Measurements from ENCODE around the gene BANF2.

The BANF2 gene

DNA sequence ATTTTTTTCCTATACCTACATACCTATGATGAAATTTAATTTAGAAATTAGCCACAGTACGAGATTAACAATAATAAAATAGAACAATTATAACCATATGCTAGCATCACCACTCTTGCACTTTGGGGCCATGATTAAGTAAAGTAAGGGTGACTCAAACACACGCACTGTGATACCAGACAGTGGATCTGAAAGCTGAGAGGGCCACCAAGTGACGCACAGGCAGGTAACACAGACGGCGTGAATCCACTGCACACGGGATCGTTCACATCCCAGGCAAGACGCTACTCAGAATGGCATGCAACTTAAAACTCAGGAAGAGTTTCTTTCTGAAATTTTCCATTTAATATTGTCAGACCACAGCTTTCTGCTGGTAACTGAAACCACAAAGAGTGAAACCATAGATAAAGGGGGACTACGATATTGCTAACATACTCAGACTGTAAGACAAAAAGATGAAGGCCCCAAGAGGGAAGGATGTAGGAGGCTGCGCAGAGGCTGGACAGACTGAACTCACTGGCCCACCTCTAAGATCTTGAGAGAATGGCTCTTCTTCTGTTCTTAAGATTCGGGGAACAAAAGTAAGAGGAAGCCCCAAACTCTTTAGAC lies 35.6 kb upstream of the BANF2 start:
- DNase-seq = no peak

DNA sequence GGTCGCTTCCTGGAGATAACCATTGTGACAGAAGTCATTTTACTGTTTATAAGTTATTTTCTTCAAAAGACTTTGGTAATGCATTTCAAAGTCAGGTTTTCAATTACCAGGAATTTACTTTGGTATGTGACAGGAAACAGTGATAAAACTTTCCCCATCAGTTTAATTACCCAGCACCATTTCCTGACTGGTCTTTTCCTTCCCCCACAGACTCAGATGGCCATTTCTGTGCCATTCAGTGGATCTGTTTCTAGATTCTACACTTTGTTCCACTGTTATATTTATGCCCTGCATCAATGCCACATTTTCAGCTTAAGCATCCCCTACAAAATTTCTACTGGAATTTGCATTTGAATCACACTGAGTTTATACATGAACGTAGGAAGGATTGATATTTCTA lies 34.0 kb upstream of the BANF2 start:
- DNase-seq = no peak

DNA sequence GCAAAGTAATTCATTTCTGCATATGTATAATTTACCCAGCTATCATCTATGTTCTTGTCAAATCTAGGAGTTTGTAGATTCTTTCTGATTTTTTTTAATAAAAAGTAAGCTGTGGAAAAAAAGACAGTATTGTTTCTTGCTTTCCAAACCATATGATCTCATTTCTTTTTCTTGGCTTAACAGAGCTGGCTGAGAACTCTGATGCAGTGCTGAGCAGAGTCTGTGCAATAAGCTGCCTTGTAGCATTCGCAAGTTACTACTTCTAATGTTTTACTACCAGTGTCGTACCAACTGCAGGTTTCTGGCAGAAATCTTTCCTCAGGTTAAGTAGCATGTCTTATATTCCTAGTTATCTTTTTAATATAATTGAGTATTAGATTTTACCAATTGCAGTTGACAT lies 33.3 kb upstream of the BANF2 start:
- no peak for DNase-seq

DNA sequence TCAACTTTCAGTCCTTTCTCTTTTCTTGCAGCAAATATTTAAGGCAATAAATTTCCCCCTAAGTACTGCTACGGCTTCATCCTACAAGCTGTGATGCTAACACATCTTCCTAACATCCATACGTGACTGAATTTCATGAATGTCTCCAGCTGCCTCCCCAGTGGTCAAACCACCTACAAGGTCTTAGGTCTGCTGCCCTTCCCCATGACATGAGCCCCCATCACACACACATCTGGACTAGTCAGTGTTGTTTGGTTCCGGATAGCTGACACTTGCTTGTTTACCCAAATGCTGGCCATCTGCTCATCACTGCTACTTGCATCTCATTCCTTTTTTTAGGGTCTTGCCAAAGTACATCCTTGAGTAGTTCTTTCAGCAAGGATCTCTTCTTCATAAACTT lies 32.3 kb upstream of the BANF2 start:
- DNase-seq = no peak

DNA sequence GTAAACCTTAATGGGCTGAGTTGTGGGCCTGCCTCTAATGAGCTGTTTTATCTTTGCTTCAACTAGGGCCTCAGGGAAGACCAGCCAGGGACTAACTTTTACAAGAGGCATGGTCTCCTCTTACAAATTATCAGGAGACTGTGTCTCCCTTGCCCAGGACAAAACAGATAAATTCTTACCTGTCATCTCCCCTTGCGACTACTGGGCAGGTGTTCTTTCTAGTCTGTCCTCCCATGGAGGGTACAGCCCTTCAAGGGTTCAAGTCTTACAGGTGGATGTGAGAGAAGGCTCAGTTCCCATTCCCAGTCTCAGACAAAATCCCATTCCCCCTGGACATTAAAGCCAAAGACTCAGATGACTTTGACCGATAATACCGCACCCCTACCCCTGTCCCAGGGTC lies 31.3 kb upstream of the BANF2 start:
- no peak for DNase-seq

DNA sequence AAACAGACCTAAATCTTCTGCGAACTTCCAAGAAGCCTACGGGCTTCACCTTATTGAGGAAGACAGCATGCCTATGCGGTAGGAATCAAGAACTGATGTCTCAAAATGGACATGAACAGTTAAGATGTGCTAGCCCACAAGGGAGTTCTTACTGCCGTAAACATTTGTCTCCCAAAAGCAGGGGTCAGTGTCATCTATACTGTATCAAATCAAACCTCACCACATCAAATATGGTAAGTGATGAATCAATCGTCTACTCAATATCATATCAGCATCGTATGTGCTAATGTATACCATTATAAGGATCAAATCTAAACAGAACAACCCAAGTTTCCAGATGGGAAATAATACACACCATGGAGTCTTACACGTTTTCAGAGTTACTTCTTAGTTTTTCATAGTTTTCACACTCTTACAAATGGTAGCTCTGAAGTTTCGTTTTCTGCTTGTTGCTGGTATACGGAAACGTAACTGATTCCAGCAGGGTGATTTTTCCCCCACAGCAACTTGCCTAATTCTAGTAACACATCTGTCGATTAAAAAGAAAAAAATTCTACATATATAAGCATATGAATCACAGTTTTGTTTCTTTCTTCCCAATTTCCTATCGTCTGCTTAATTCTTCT lies 30.3 kb upstream of the BANF2 start:
- DNase-seq = no peak

DNA sequence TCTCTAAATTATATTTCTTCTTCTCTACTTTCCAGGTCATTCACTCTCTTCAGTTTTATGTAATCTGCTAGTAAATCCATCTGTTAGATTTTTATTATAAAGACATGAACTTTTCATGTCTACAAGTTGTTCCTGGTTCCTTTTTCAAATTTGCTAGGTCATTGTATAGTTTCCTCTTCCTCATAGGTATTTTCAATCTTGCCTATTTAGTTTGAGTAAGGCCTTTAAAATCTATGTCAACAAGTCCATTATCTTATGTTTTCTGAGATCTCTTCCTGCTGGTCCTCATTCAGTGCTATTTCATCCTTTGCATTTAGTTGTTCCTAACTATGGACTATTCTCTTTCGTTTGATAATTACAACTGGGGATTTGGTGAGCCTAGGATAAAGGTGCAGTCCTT lies 28.8 kb upstream of the BANF2 start:
- DNase-seq = no peak

DNA sequence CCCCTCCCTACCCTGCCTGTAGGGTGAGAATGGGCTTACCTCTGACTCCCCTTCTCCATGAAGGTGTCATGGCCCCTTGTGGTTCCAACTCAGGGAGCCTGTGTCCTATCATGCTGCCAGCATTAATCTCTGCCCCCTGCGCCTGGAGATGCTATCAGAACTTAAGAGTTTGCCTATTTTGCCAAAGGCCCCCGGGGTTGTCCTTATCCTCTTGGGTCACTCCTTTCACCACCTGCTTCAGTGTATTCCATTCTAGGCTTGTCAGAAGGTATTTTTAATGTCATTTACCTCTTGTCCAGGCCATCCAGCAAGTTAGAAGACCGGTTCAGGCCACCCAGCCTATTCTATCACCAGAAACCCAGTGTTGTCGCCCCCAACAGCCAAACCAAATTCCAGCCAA lies 28.2 kb upstream of the BANF2 start:
- no peak for DNase-seq

DNA sequence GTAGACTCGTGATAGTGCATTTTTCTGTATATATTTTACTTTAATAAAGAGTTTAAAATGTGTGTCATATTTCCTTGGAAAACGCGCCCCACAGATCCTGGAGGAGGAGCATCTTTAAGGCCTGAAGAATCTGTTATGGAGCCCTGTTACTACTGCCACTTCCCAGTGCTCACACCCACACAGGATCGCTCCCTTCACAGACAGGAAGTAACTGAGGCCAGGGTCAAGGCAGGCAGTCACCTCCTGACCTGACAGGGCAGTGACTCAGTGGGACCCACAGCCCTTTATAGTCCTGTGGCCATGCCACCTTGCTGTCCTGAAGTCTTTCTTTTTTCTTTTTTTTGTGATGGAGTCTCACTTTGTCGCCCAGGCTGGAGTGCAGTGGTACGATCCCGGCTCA lies 26.7 kb upstream of the BANF2 start:
- no peak for DNase-seq

DNA sequence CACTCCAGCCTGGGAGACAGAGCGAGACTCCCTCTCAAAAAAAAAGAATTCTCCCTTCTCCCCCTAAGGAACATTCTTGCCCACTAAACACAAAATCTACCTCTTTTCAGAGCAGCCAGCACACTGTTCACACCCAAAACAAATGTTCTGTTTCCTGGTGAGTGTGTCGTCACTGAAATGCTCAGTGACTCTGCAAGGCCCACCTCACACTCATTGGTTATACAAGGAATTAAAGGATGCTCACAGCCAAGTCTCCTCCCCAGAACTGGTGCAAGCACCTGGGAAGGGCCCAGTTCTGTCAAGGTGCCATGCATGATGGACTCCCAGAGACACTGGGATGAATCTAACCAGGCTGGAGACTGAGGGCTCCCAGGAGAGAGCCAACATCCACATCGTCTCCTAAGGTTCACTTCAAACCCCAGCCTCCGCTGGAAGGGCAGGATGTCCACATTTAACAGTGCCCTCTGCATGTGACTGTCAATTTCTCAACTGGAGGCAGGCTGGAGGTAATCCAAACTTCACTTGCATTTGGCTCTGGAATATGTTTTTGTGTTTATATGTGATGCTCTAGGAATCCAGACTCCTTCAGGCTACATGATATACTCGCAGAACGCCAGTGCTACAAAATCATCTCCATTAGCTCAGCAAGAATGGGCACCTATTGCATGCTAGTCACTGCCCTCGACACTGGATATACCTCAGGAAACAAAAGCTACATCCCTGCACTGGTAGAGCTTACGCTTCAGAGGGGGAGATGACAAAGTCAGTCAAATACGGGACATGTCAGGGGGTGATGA lies 24.8 kb upstream of the BANF2 start:
- no peak for DNase-seq

DNA sequence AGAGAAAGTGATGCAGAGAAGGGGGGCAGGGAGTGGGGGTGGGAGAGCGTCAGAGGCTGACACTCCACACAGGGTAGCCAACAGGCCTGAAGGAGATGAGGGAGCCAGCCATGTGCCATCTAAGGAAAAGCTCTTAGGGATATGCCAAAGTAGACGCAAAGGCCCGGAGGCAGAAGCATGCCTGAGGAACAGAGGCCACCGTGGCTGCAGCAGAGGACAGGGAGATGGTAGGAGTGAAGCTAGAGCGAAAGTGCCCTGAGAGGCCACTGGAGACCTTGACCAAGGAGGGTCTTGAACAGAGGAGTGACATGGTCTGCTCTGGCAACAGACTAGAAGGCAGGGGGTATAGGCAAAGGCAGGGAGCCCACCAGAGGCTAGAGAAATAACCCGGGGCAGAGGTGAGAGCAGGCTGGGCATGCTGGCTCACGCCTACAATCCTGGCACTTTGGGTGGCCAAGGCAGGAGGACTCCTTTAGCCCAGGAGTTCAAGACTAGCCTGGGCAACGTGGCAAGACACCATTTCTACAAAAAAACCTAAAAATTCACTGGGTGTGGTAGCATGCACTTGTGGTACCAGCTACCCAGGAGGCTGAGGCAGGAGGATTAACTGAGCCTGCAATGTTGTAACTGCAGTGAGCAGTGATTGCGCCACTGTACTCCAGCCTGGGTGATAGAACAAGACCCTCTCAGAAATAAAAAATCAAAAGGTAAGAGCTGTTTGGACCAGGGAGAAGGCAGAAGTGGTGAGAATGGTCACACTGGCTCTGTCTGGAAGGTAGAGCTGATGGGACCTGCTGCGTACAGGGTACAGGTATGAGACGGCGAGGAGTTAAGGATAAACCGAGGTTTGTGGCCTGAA lies 24.0 kb upstream of the BANF2 start:
- DNase-seq = no peak

DNA sequence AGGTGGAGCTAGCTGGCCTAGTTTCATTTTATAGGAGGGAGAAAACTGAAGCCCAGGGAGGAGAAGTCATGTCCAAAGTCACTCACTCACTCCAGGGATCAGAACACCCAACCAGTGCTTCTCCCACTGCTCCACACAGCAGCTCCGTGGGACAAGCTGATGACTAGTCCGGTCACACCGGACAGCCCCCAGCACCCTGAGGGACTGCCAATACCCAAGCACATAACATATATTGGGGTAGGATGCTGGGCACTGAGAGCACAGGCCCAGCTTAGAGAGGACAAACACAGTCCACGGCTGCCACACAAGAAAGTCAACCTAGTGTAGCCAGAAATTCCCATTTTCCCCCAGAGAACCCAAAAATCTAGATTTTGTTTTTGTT lies 23.4 kb upstream of the BANF2 start:
- DNase-seq = no peak

DNA sequence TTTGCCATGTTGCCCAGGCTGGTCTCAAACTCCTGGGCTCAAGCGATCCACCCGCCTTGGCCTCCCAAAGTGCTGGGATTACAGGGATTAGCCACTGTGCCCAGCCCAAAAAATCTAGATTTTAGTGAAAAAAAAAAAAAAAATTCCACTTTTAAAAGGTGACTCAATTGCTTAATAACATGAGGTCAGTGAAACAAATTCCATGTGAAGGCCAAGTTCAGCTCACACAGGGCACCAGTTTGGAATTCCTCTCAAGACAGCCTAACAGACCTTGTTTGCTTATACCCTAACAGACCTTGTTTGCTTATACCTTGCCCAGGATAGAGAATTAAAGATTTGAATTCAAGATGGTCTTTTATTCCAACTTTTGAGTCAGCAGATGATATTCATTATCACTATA lies 22.8 kb upstream of the BANF2 start:
- no peak for DNase-seq

DNA sequence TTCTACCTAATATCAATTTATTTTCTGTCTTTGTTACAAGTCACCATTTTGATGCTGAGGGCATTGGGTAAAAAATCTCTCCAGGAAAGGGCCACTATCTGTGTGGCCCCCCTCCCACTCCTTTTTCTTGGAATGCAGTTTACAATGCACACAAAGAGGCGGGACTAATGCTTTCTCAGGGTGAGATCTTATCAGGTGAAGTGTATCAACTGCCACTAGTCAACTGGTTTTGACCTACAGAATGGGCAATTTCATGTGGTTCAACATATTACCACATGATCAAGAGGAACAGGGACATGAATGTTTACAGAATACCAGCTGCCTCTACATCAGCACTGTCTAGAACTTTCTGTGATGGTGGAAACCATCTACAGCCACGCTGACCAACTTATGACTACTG lies 21.5 kb upstream of the BANF2 start:
- DNase-seq = no peak

DNA sequence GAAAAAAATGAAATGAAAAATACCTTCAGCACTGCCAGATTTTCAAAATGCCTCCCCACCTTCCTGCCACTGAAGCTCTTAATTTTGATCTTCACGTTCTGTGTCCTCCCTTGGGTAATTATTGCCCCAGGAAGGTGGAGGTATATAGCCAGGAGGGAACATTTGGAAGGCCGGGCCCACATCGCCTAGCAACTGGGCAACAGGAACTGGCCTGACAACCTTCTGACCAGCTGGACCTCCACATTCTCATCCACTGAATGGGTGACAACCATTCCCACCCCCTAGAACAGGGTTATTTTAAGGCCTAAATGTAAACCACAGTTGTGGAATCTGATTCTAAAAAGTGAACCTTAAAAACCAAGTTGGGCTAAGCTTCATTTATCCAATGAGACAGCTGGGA lies 20.9 kb upstream of the BANF2 start:
- no peak for DNase-seq

DNA sequence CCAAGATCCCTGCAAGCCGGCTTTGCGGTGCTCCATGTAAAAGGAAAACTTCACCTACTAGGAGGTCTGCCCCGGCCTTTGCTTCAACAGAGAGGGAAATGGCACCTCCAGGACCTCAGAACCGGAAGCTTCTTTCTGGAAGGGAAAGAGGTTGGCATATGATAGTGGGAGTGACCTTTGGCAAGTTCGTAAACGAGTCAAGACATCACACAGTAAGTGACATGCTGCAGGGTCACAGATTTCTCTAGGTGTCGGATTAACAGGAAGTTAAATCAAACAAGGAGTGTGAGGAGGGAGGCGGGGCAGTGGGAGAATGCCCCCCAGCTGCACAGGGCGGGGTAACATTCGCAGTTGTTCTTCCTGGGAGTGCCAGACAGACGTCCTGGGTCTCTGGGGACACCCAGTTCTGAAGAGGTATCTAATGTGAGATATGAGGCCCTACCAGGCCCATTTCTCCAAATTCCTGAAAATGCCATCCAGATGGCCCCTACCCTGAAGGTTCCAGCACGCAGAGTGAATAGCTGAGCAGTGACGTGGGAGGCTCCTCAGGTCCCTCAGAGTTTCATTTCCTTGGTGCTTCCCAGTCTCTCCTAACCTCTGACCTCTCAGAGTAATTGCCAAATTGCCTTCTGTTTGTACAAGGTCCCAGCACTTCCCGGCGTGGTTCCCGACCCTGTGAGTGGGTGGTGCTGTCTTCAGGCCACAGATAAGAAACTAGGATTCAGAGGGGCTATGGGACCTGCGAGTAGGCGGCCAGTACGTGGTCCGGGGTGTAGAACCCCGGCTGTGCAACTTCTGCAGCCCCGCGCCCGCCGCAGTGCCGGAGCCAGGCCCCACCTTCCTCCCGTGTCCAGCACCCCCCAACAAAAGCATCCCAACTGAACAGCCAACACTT lies 19.6 kb upstream of the BANF2 start:
- DNase-seq = no peak

DNA sequence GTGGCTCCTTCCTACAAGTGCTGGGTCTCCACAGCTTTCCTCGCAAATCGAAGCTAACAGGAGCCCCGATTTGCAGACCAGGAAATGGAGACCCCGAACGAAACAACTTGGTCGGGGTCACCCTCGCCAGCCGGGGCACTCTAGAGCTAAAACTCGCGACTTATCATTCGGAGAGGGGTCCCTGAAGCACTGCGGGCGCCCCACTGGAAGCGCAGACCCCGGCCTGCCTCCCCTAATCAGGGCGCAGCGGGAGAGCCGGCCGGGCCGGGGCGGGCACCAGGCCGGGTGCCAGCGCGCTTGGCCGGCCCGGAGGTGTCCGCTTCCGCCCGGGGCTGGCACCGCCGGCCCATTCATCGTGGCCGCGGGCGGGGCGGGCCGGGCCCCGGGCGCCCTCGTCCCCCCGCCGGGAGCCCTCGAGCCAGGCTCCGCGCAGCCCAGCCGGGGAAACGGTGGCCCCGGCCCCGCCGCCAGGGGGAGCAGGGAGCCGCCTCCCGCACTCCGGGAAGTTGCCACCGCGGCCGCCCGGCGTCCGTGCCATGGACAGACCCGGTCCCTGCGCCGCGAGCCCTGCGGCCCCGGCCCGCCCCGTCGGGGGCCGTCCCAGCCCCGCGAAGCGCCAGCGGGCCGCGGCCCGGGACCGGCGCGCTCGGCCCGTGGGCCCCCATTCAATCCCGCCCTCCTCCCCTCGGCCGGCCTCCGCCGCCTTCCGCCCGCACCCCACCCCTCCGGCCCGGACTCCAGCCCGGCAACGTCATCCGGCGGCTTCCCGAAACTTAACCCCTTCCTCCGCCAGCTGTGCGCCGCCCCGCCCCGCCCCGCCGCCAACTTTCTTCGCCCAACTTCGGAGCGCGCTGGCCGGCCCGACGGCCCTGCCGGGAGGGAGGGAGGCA lies 18.7 kb upstream of the BANF2 start:
- DNase-seq = no peak

DNA sequence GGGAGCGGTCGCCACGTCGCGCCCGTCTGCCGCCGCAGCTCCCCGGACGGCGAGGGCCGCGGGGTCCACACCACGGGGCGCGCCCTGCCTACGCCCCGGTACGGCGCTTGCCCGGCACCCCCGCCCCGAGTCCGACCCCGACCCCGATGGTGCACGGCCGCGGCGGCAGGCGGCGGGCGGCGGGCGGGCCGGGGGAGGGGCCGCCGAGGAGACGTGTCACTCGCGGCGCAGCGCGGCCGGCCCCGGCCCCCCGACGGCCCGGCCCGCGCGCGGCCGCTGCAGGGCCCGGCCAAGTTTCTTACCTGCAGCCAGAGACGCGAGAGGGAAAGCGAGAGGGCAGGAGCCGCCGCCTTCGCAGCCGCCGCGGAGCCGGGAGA lies 18.1 kb upstream of the BANF2 start:
- no peak for DNase-seq

DNA sequence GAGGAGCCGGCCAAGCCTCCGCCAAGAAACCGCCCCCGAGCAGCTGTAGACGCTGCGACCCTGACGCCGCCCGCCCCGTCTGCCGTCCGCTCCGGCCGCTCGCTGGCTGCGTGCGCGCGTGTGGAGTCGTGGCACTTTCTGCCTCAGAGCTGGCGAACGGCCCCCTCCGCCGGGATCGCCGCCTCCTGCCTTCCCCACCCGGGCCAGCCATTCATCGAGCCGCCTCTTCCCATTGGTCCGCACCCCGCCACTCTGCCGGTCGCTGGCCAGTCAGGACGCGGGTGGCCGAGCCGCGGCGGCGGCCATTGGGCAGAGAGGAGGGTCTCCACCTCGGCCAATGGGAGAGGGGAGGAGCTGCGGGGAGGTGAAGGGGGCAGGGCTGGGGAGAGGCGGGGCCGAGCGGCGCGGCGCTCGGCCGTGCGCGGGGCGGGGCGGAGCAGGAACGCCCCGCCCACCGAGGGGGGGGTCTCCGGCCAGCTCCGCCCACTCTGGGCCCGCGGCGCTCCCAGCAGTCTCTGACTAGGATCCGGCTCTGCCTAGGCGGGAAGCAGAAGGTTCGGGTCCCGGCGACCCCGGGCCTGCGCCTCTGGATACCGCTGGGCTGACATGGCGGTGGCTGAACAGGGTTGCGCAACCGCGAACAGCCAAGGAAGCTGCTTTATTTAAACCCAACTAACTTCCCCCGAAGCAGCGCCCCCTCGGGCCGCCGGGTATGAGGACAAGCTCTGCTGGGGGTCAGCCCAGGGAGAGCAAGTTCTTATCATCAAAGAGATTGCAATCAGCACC lies 17.5 kb upstream of the BANF2 start, which contains the start of gene RRBP1:
Gene RRBP1, minus strand, starts transcription at position 140 of the 786 bp plus-strand sequence. CDS start 21,735 bp downstream, outside the sequence.
- peak; percentile 88 for DNase-seq

DNA sequence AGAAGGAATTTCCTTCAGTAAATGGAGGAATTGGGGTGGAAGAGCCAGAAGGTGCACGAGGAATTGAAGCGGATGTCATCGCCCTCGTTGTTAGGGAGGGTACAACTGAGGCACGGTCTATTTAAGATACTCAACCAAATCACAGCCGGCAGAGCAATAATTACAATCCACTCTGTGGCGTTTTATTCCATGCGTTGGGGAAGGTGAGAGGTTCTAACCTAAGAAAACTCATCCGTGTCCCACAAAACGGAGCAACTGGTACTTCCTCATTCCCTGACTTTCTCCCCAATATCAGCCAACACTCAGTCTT lies 16.9 kb upstream of the BANF2 start:
- no peak for DNase-seq
